Skeletal muscle satellite cell (primary cell): ENCODE results near the gene ZNF835.
"Not testable (repeated sequence)": the region's sequence is repeated elsewhere in the genome, so short reads cannot be mapped to it uniquely, and the experiment has no call there.

Source experiments
- H3K27me3 ChIP-seq: 2 replicates; pipeline ENCODE4 v1.7.0; 2013; ENCODE audit warnings: low read length; ENCODE audit not compliant: control insufficient read depth, insufficient read depth
- H3K36me3 ChIP-seq: 2 replicates; pipeline ENCODE4 v1.7.0; 2013; ENCODE audit warnings: mild to moderate bottlenecking, control low read depth, low read length; ENCODE audit not compliant: insufficient read depth
- H3K4me1 ChIP-seq: 2 replicates; pipeline ENCODE4 v1.7.0; 2013; ENCODE audit warnings: low read length; ENCODE audit not compliant: control insufficient read depth, insufficient read depth
- H3K4me2 ChIP-seq: 2 replicates; pipeline ENCODE4 v1.7.0; 2013; ENCODE audit warnings: mild to moderate bottlenecking, low read length
- H3K4me3 ChIP-seq: 2 replicates; pipeline ENCODE4 v1.7.0; 2013; ENCODE audit warnings: low read length
- H3K9ac ChIP-seq: 2 replicates; pipeline ENCODE4 v1.7.0; 2013; ENCODE audit warnings: mild to moderate bottlenecking, low read depth, low read length, moderate library complexity
- H3K9me3 ChIP-seq: replicated peaks from 2 replicates; pipeline ENCODE4 v1.7.0; 2013; ENCODE audit warnings: mild to moderate bottlenecking, control low read depth, low read length

Gene ZNF835

GRCh38 chr19:56687031-56687430 lies 15.5 kb upstream of the ZNF835 start:
- no peaks in the 10 kb centered on the region for H3K27me3 ChIP-seq
- no peak overlapping the region for H3K9ac ChIP-seq
- H3K4me3 ChIP-seq, result no peak overlapping the region
- H3K9me3 ChIP-seq, result peaks cover 4% of the 10 kb centered on the region
- no peaks in the 10 kb centered on the region for H3K4me1 ChIP-seq
- H3K4me2 ChIP-seq, result no peak overlapping the region
- H3K36me3 ChIP-seq, result no peaks in the 10 kb centered on the region

DNA sequence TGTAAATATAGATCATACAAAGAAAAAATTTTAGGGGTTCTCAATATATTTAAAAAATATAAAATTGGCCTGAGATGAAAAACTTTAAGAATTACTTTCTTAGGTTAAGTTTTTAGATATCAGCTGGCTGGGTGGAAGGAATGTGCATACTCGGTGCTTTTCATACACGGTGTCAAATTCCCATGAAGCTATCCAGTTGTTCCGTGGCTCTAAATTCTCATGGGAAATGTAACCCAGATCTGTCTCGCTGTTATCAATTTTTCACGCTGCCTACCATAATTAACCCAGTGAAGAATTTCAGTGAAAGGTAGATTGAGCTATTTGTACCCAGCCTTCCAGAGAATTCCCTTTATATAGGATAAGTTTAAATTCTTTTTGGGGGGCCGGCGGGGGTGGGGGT lies 11.6 kb upstream of the ZNF835 start:
- H3K9ac ChIP-seq, result no peak overlapping the region
- H3K9me3 ChIP-seq, result peaks cover 4% of the 10 kb centered on the region
- H3K4me3 ChIP-seq, result no peak overlapping the region
- no peaks in the 10 kb centered on the region for H3K36me3 ChIP-seq
- H3K4me1 ChIP-seq, result no peaks in the 10 kb centered on the region
- no peaks in the 10 kb centered on the region for H3K27me3 ChIP-seq
- H3K4me2 ChIP-seq, result no peak overlapping the region

- H3K27me3 ChIP-seq, result no peaks in the 10 kb centered on the region
- no peaks in the 10 kb centered on the region for H3K36me3 ChIP-seq
- H3K9ac ChIP-seq, result no peak overlapping the region
- H3K4me3 ChIP-seq, result no peak overlapping the region
- no peak overlapping the region for H3K4me2 ChIP-seq
- no peaks in the 10 kb centered on the region for H3K4me1 ChIP-seq
- H3K9me3 ChIP-seq, result no peaks in the 10 kb centered on the region
Observed at GRCh38 chr19:56681702-56682101, 10.1 kb upstream of the ZNF835 start.

- Histone ChIP-seq H3K9ac (no peak overlapping the region), H3K4me3 (no peak overlapping the region), H3K4me2 (no peak overlapping the region), H3K4me1 (no peaks in the 10 kb centered on the region), H3K36me3 (no peaks in the 10 kb centered on the region), H3K27me3 (no peaks in the 10 kb centered on the region), H3K9me3 (no peaks in the 10 kb centered on the region)
Observed at GRCh38 chr19:56678205-56678604, 6.6 kb upstream of the ZNF835 start.

DNA sequence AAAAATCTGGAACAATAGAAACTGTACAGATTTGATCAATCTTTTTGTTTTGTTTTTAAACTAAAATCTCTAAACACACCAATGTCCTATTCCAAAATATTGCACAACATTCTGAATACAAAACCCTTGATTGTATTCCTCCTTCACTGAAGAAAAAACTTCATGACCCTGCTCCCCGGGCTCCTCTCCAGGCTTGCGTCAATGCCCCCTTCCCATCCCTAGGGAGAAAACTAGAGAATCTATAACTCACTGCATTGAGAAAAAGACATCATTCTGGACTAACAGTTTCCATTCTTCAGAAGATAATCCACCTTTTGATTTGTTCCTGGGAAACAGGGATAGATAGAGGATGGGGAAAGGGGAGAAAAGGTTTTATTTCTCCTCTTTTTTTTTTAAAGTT lies 1.1 kb upstream of the ZNF835 start:
- H3K9ac ChIP-seq, H3K4me3 ChIP-seq, H3K4me1 ChIP-seq, H3K9me3 ChIP-seq, H3K36me3 ChIP-seq, H3K27me3 ChIP-seq, H3K4me2 ChIP-seq: not testable (repeated sequence)

- Histone ChIP-seq H3K4me1 (no peaks in the 10 kb centered on the region), H3K4me3 (no peak overlapping the region), H3K9me3 (peaks cover 13% of the 10 kb centered on the region), H3K27me3 (no peaks in the 10 kb centered on the region), H3K36me3 (no peaks in the 10 kb centered on the region), H3K4me2 (no peak overlapping the region), H3K9ac (no peak overlapping the region)
Observed at GRCh38 chr19:56670961-56671612, 470 bp downstream of the ZNF835 start.

DNA sequence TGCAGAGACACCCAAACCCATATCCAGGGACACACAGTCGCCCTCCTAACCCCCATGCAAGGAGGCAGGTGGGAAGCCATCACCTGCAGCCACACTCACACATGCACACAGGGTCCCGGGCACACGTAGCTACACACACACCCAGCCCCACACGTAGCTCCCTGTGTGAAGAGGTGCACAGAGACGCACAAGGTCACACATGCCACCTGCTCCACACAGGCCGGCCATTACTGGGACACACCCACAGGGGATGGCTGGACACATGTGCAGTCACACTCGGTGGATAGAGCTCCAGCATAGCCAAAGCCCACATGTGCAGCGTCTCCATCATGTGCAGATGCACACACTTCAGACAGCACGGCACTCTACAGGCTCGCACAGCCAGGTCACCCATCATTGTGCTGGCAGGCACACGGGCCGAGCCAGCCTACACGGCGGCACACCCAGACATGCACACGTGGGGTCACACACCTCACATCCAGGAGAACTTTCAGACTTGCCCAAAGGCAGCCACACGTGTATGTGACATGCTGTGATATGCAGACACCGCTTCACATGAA lies 1.1 kb downstream of the ZNF835 start:
- no peaks in the 10 kb centered on the region for H3K36me3 ChIP-seq
- no peak overlapping the region for H3K9ac ChIP-seq
- H3K4me1 ChIP-seq, result no peaks in the 10 kb centered on the region
- H3K4me3 ChIP-seq, result no peak overlapping the region
- H3K4me2 ChIP-seq, result no peak overlapping the region
- H3K27me3 ChIP-seq, result no peaks in the 10 kb centered on the region
- peaks cover 13% of the 10 kb centered on the region for H3K9me3 ChIP-seq

- Histone ChIP-seq H3K4me2 (no peak overlapping the region), H3K4me1 (no peaks in the 10 kb centered on the region), H3K9ac (no peak overlapping the region), H3K4me3 (no peak overlapping the region), H3K27me3 (no peaks in the 10 kb centered on the region), H3K9me3 (peaks cover 13% of the 10 kb centered on the region), H3K36me3 (no peaks in the 10 kb centered on the region)
Observed at GRCh38 chr19:56668676-56669075, 2.9 kb downstream of the ZNF835 start.

- Histone ChIP-seq H3K36me3 (no peaks in the 10 kb centered on the region), H3K4me2 (no peak overlapping the region), H3K4me3 (no peak overlapping the region), H3K27me3 (no peaks in the 10 kb centered on the region), H3K4me1 (no peaks in the 10 kb centered on the region), H3K9ac (no peak overlapping the region), H3K9me3 (peaks cover 15% of the 10 kb centered on the region)
Observed at GRCh38 chr19:56667311-56667870, 4.2 kb downstream of the ZNF835 start.

GRCh38 chr19:56664511-56664910 lies 7.0 kb downstream of the ZNF835 start:
- Histone ChIP-seq H3K27me3 (no peaks in the 10 kb centered on the region), H3K4me1 (no peaks in the 10 kb centered on the region)

DNA sequence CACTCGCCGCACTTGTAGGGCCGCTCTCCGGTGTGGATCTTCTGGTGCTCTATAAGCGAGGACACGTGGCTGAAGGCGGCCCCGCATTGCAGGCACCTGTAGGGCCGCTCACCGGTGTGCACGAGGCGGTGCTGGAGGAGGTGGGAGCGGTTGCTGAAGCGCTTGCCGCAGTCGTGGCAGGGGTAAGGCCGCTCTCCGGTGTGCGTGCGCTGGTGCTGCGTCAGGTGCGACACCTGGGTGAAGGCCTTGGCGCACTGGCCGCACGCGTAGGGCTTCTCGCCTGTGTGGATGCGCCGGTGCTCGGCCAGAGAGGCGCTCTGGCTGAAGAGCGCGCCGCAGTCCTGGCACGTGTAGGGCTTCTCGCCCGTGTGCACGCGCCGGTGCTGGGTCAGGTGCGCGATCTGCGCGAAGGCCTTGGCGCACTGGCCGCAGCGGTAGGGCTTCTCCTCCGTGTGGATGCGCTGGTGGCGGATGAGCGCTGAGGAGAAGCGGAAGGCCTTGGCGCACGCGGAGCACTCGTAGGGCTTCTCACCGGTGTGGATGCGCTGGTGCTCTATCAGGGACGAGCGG lies 7.5 kb downstream of the ZNF835 start:
- H3K36me3 ChIP-seq, result no peaks in the 10 kb centered on the region
- no peak overlapping the region for H3K4me2 ChIP-seq
- H3K4me1 ChIP-seq, result no peaks in the 10 kb centered on the region
- peaks cover 12% of the 10 kb centered on the region for H3K9me3 ChIP-seq
- H3K4me3 ChIP-seq, result no peak overlapping the region
- no peaks in the 10 kb centered on the region for H3K27me3 ChIP-seq
- no peak overlapping the region for H3K9ac ChIP-seq

More at GRCh38 chr19:56664511-56664910, 7.0 kb downstream of the ZNF835 start:
- Histone ChIP-seq H3K9me3 (peaks cover 12% of the 10 kb centered on the region), H3K9ac (no peak overlapping the region), H3K4me2 (no peak overlapping the region), H3K36me3 (no peaks in the 10 kb centered on the region), H3K4me3 (no peak overlapping the region)

DNA sequence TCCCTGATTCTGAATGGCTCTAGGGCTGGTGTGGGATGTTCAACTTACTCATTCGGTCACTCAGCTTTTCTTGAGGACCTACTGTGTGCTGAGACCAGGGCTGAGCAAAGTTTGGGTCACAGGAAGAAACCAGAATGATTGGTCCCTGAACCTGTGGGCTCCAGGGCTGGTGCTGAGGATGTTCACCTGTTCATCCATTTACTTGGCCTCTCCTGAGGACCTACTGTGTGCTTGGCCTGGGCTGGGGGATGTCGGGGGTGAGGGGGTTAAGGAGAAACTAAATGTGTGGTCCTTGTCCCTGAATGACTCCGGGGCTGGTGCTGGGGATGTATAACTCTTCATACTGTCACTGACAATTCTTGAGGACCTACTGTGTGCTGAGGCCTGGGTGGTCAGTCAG lies 10.3 kb downstream of the ZNF835 start:
- Histone ChIP-seq H3K36me3 (no peaks in the 10 kb centered on the region), H3K4me3 (no peak overlapping the region)

More for the DNA sequence above, 10.3 kb downstream of the ZNF835 start:
- no peak overlapping the region for H3K9ac ChIP-seq
- no peaks in the 10 kb centered on the region for H3K27me3 ChIP-seq
- no peak overlapping the region for H3K4me2 ChIP-seq
- peaks cover 8% of the 10 kb centered on the region for H3K9me3 ChIP-seq
- H3K4me1 ChIP-seq, result no peaks in the 10 kb centered on the region
